Sigmoid colon (tissue), 4 donors: ENCODE results near the gene LATS2.

Experiments
- POLR2A ChIP-seq, 2 donors: fragments of 450-650 bp; IDR thresholded peaks; one replicate each; pipeline ENCODE4 v1.6.1; 2016; ENCODE audit warnings: antibody characterized with exemption in 2 of 2, mild to moderate bottlenecking in 2 of 2, moderate library complexity in 2 of 2
- POLR2AphosphoS5 ChIP-seq, 4 donors: sonication (generic); formaldehyde crosslinking; IDR thresholded peaks; one replicate each; pipeline ENCODE4 v1.6.1; 2017; ENCODE audit warnings: antibody characterized with exemption in 4 of 4
- TF ChIP-seq, protein P1 (sequence below), 4 experiments: fragments of 450-650 bp in 3 of 4; fragments of 200-600 bp in 1 of 4; IDR thresholded peaks; one replicate each; pipeline ENCODE4 v1.5.1; 2016 to 2019; ENCODE audit warnings: antibody characterized with exemption in 4 of 4, mild to moderate bottlenecking in 3 of 4, moderate library complexity in 2 of 4

DNA sequence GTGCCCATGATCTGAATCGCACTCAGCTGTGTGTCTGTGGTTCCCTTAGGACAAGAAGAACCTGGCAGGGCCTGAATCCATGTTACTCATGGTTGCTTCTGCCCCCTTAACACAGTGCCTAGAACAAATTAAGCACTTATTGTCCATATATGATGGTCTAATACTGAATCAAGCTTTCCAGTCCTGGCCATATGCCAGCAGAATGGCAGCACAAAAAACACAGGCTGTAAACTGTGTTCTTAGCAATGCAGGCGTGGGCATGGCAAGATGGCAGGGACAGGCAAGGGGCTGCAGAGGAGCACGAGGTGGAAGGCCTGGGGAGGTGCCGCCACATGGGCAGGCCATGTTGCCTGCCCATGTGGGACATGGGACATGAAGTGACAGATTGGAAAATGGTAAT is 68.2 kb downstream of the LATS2 start:
- TF ChIP-seq, protein P1, sequence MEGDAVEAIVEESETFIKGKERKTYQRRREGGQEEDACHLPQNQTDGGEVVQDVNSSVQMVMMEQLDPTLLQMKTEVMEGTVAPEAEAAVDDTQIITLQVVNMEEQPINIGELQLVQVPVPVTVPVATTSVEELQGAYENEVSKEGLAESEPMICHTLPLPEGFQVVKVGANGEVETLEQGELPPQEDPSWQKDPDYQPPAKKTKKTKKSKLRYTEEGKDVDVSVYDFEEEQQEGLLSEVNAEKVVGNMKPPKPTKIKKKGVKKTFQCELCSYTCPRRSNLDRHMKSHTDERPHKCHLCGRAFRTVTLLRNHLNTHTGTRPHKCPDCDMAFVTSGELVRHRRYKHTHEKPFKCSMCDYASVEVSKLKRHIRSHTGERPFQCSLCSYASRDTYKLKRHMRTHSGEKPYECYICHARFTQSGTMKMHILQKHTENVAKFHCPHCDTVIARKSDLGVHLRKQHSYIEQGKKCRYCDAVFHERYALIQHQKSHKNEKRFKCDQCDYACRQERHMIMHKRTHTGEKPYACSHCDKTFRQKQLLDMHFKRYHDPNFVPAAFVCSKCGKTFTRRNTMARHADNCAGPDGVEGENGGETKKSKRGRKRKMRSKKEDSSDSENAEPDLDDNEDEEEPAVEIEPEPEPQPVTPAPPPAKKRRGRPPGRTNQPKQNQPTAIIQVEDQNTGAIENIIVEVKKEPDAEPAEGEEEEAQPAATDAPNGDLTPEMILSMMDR (IDR thresholded peaks at IDR 0.05): no peak
- TF ChIP-seq POLR2A (IDR thresholded peaks at IDR 0.05): no peak
- no peak for TF ChIP-seq POLR2AphosphoS5 (IDR thresholded peaks at IDR 0.05)
